Epithelial cell of proximal tubule (primary cell): Measurements from ENCODE around the gene CACNB4. TPM values are rescaled to one million over a fixed set of nuclear protein-coding genes. Genes with fewer than 3 reads are reported as not detected.

Experiments used
- DNase-seq: peaks from one replicate; pipeline ENCODE4 v3.0.0-alpha.2; 2011; ENCODE audit warnings: low read depth
- H3K4me3 ChIP-seq: 2 replicates; pipeline ENCODE4 v1.5.1; 2011; ENCODE audit warnings: low read depth, mild to moderate bottlenecking, low read length
- total RNA-seq: library from RNA; depleted of rRNA; stranded (reverse); fragments of >200 nt; gene quantifications from 2 replicates; pipeline ENCODE4 v1.2.3, GENCODE V29; 2015
- TF ChIP-seq, protein P1 (sequence below): conservative IDR thresholded peaks from 2 replicates; pipeline ENCODE4 v1.5.1; 2012; ENCODE audit warnings: low read depth, mild to moderate bottlenecking, low read length

CACNB4 gene
- total RNA-seq, 1 donor from 2014 or later, result 0.52 TPM

DNA sequence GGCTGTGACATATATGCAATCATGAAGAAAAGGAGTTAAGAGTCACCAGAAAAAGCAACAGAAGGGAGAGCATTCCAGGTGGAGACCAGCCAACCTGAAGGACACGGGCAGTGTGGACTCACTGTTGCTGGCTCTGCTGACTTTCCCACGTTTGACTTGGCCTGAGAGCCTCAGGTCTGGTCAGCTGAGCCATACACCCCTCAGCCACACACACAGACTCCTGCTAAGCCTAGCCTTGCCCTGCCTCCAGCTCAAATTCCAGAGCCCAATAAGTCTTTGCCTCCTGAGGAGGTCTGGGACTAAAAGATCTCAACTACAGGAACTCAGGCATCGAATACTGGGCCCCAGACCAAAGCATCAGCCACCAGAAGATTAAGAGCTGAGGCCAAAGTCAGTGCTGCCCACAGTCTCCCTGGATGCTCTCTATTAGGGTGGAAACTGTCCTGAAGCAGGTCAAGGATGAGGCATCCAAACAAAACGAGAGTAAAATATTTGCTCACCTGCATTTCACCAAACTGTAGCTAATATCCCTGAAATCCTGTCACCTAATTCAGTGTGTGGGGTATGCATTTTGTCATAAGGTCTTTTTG is 23.3 kb downstream of the CACNB4 start:
- H3K4me3 ChIP-seq, result no peak overlapping the region
- no peak for DNase-seq
- TF ChIP-seq, protein P1, sequence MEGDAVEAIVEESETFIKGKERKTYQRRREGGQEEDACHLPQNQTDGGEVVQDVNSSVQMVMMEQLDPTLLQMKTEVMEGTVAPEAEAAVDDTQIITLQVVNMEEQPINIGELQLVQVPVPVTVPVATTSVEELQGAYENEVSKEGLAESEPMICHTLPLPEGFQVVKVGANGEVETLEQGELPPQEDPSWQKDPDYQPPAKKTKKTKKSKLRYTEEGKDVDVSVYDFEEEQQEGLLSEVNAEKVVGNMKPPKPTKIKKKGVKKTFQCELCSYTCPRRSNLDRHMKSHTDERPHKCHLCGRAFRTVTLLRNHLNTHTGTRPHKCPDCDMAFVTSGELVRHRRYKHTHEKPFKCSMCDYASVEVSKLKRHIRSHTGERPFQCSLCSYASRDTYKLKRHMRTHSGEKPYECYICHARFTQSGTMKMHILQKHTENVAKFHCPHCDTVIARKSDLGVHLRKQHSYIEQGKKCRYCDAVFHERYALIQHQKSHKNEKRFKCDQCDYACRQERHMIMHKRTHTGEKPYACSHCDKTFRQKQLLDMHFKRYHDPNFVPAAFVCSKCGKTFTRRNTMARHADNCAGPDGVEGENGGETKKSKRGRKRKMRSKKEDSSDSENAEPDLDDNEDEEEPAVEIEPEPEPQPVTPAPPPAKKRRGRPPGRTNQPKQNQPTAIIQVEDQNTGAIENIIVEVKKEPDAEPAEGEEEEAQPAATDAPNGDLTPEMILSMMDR, result no peak

DNA sequence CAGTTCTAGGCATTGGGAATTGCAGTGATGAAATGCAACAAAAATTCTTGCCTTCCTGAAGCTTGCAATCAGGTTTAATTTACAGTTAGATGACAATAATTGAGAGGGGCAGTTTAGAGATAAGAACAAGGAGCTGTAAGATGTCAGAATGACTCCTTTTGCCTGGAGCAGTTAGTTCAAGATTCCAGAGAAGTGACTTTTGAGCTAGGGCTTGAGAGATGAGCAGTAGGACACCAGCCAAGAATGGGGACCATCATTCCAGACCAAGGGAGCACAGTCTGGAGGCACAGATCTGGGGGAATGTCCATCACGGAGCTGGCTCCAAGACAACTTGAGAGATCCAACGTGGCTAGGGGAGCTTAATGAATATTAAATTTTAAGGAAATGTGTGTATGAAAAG is 26.8 kb downstream of the CACNB4 start:
- no peak for DNase-seq
- no peak overlapping the region for H3K4me3 ChIP-seq
- TF ChIP-seq, protein P1, result no peak

DNA sequence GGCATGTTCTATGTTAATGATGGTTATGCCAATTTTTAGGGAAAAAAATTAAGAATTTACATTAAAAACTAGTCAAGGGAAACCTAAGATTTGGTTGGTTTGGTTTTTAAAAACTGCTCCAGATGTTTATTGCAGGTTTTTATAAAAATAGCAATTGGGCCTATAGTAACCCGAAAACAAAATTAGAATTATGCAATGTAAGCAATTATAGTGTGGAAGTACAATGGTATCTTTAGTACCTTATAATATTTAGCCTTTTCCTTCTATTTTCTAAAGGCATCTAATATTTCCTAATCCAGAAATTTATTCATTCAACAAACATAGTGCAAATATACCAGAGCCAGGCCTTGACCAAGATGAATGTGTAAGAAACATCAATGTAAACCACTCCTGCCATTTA is 27.3 kb downstream of the CACNB4 start:
- DNase-seq, result no peak
- TF ChIP-seq, protein P1, result no peak
- no peak overlapping the region for H3K4me3 ChIP-seq

DNA sequence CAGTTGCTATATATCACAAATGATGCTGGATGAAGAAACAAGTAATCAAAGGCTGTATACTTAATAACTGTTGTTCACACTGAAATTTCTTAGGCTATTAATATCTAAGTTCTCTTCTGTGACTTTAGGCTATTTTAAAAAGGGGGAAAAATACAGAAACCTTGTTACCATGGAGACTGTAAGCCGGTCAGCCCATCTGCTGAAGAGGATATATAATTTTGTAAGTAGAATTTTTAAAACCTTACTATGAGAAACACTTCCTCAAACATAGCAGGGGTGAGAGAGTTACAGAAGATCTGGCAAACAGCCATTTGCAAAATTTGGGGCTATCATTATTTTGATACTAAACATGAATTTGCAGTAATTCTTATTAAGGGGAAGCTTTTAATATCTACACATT is 27.8 kb downstream of the CACNB4 start:
- no peak overlapping the region for H3K4me3 ChIP-seq
- DNase-seq, result no peak
- TF ChIP-seq, protein P1, result no peak

DNA sequence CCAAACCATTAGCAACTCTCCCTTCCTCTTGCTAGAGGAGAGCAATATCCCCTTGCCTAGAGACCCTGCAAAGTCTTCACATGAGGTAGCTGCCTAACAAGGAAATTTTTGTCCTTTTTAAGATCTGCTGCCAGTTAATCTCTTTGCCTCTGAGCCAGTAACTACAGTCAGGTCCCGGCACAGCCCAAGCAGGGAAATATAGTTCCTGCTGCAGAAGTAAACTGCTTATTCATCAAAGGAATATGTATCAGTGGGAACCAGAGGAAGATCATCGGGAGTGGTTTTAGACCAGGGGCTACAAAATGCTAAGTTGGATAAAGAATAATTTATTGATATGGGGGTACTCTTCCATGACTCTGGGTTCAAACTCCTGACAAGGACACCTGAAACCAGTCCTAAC is 30.6 kb downstream of the CACNB4 start:
- no peak for DNase-seq
- H3K4me3 ChIP-seq, result no peak overlapping the region

DNA sequence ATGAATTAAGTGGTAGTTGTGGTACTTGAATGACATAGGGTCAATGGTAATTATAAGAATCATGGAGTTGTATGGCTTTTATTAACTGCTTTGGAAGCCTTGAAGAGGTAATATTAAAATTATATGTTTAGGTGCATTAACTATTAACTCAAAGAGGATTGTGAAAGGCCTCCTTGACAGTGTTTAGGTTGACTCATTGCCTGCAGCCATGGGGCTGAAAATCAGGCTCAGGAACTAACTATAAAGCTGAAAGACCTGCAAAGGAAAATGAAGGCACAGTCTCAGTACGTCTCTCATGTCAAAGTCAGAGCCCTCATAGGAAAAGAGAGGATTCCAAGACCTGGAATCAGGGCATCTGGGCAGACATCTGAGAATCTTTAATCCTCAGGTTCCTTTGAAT is 31.0 kb downstream of the CACNB4 start:
- TF ChIP-seq, protein P1, result no peak
- no peak for DNase-seq
- H3K4me3 ChIP-seq, result no peak overlapping the region

More for the DNA sequence above, 30.6 kb downstream of the CACNB4 start:
- TF ChIP-seq, protein P1, result no peak

DNA sequence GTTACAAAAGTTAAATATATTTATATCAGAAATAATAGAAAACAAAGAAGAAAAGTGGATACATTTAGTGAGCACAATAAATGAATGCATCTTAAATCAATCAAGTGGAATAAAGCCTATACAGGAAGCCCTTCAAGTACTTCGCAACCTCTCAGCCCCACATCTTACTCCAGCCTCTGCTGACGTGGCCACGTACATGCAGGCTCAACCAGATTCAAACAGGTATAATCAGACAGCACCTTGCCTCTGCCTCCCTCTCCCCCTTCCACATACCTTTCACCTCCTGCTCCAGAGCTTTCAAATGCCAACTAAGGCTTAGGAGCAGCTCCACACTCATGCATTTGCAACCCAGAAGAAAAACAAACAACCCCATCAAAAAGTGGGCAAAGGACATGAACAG is 32.9 kb downstream of the CACNB4 start:
- TF ChIP-seq, protein P1, result no peak
- no peak for DNase-seq
- H3K4me3 ChIP-seq, result no peak overlapping the region
